Upper lobe of left lung (tissue), 4 donors: ENCODE measurements around the gene ADAP1.

ENCODE experiments used
- POLR2A ChIP-seq, 4 donors: fragments of 450-650 bp; IDR thresholded peaks; one replicate each; pipeline ENCODE4 v1.5.1; 2016 to 2017; ENCODE audit warnings: antibody characterized with exemption in 4 of 4, mild to moderate bottlenecking in 2 of 4
- TF ChIP-seq, protein P1 (sequence below), 6 experiments: fragments of 450-650 bp in 4 of 6; fragments of 200-600 bp in 2 of 6; sonication (generic) in 2 of 6; IDR thresholded peaks; one replicate each; pipeline ENCODE4 v1.5.1; 2016 to 2019; ENCODE audit warnings: antibody characterized with exemption in 6 of 6

DNA sequence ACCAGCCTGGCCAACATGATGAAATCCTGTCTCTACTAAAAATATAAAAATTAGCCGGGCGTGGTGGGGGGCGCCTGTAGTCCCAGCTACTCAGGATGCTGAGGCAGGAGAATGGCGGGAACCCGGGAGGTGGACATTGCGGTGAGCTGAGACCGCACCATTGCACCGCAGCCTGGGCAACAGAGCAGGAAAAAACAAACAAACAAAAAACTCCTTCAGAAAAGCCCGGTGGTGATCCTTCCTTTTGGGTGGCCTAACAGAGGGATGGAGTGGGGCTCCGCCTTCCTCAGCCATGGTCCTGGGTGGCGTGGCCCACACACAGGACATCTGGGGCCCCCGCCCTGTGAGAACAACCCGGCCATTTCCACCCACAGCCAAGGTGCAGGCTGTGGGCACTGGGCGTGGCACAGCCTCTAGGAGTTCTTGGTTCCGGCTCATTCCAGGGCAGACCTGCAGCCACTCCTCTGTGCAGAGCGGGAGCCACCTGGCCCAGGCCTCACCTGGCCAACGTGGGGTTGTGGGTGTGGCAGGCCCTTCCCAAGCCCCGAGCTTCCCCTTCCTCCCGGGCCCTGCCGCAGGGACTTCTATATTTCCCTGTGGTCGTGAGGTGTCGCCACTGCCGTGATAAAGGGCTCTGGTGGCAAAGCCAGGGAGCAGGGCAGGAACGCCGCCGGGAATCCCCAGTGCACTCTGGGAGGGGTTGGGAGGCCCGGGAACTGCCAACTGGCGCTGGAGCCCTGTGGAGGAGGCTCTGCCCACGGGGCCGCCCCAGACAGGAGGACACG is 40.6 kb downstream of the ADAP1 start:
- TF ChIP-seq, protein P1, sequence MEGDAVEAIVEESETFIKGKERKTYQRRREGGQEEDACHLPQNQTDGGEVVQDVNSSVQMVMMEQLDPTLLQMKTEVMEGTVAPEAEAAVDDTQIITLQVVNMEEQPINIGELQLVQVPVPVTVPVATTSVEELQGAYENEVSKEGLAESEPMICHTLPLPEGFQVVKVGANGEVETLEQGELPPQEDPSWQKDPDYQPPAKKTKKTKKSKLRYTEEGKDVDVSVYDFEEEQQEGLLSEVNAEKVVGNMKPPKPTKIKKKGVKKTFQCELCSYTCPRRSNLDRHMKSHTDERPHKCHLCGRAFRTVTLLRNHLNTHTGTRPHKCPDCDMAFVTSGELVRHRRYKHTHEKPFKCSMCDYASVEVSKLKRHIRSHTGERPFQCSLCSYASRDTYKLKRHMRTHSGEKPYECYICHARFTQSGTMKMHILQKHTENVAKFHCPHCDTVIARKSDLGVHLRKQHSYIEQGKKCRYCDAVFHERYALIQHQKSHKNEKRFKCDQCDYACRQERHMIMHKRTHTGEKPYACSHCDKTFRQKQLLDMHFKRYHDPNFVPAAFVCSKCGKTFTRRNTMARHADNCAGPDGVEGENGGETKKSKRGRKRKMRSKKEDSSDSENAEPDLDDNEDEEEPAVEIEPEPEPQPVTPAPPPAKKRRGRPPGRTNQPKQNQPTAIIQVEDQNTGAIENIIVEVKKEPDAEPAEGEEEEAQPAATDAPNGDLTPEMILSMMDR (IDR thresholded peaks at IDR 0.05), result peak in 1 of 6 experiments; percentile 4
- TF ChIP-seq POLR2A (IDR thresholded peaks at IDR 0.05), result no peak
